Cardiac muscle cell (in vitro differentiated cells and primary cell): ENCODE measurements around the gene PCNX1. TPM values are rescaled to one million over a fixed set of nuclear protein-coding genes. Genes with fewer than 3 reads are reported as not detected.
A peak's percentile ranks its signal among the peaks of the same experiment; 100 is the strongest.

ENCODE experiments used
- DNase-seq, 2 donors: peaks; one replicate each; pipeline versions ENCODE4 v3.0.0 to v3.0.0-alpha.2; 2010 to 2017; ENCODE audit warnings: low read depth in 1 of 2, low spot score in 1 of 2
- H3K27ac ChIP-seq: fragments of 200-600 bp; sonication (generic); 2 replicates; pipeline ENCODE4 v1.5.1; 2016
- H3K27me3 ChIP-seq: fragments of 200-600 bp; sonication (generic); 2 replicates; pipeline ENCODE4 v1.6.0; 2016; ENCODE audit warnings: control low read depth
- H3K36me3 ChIP-seq: fragments of 200-600 bp; sonication (generic); 2 replicates; pipeline ENCODE4 v1.5.1; 2016; ENCODE audit warnings: control low read depth
- H3K4me1 ChIP-seq: fragments of 200-600 bp; sonication (generic); 2 replicates; pipeline ENCODE4 v1.8.1; 2017; ENCODE audit warnings: low read depth, mild to moderate bottlenecking, mixed run types
- H3K4me3 ChIP-seq: fragments of 200-600 bp; sonication (generic); 2 replicates; pipeline ENCODE4 v1.5.1; 2016; ENCODE audit warnings: mild to moderate bottlenecking
- H3K9me3 ChIP-seq: fragments of 200-600 bp; sonication (generic); 2 replicates; pipeline ENCODE4 v1.5.1; 2017; ENCODE audit warnings: low read depth, mild to moderate bottlenecking, control low read depth
- CTCF ChIP-seq: IDR thresholded peaks from 2 replicates; pipeline ENCODE4 v1.5.1; 2012; ENCODE audit warnings: low read depth, mild to moderate bottlenecking, low read length
- polyA plus RNA-seq: library from polyadenylated mRNA; unstranded; fragments of >200 nt; fragmentation: Nextera tagmentation; extraction: Ambion mirVana; gene quantifications from 2 replicates; pipeline ENCODE4 v1.2.1, GENCODE V29; 2016
- total RNA-seq: library from RNA; depleted of rRNA; stranded (reverse); fragments of >200 nt; gene quantifications from 2 replicates; pipeline ENCODE4 v1.2.3, GENCODE V29; 2016

Gene PCNX1
- total and polyA plus RNA-seq, 2 experiments from 2014 or later = 20.1 to 45.4 TPM

- H3K27me3 ChIP-seq = no peaks in the 10 kb centered on the region
- peaks cover 55% of the 10 kb centered on the region for H3K4me1 ChIP-seq
- H3K27ac ChIP-seq = peak overlapping the region; percentile 8
- H3K4me3 ChIP-seq = no peak overlapping the region
- no peaks in the 10 kb centered on the region for H3K9me3 ChIP-seq
- no peaks in the 10 kb centered on the region for H3K36me3 ChIP-seq
- DNase-seq = no peak
- TF ChIP-seq CTCF = peak; percentile 9
Measured at GRCh38 chr14:70887737-70888499, 19.3 kb upstream of the PCNX1 start.

- no peak overlapping the region for H3K4me3 ChIP-seq
- no peak for TF ChIP-seq CTCF
- DNase-seq = peak in 1 of 2 donors; percentile 72
- H3K9me3 ChIP-seq = no peaks in the 10 kb centered on the region
- H3K27ac ChIP-seq = no peak overlapping the region
- peaks cover 55% of the 10 kb centered on the region for H3K4me1 ChIP-seq
- no peaks in the 10 kb centered on the region for H3K27me3 ChIP-seq
- H3K36me3 ChIP-seq = no peaks in the 10 kb centered on the region
Measured at GRCh38 chr14:70888681-70889175, 18.5 kb upstream of the PCNX1 start.

- no peak for TF ChIP-seq CTCF
- no peak overlapping the region for H3K27ac ChIP-seq
- no peak for DNase-seq
- H3K4me3 ChIP-seq = no peak overlapping the region
- no peaks in the 10 kb centered on the region for H3K36me3 ChIP-seq
- H3K27me3 ChIP-seq = no peaks in the 10 kb centered on the region
- H3K4me1 ChIP-seq = peaks cover 55% of the 10 kb centered on the region
- H3K9me3 ChIP-seq = no peaks in the 10 kb centered on the region
Measured at GRCh38 chr14:70889555-70889954, 17.7 kb upstream of the PCNX1 start.

GRCh38 chr14:70890826-70891659, 16.2 kb upstream of the PCNX1 start:
- peak in 1 of 2 donors; percentile 45 for DNase-seq
- H3K36me3 ChIP-seq = no peaks in the 10 kb centered on the region
- H3K27ac ChIP-seq = peak overlapping the region; percentile 36
- no peaks in the 10 kb centered on the region for H3K9me3 ChIP-seq
- H3K4me3 ChIP-seq = no peak overlapping the region
- TF ChIP-seq CTCF = no peak
- H3K27me3 ChIP-seq = no peaks in the 10 kb centered on the region
- H3K4me1 ChIP-seq = peaks cover 42% of the 10 kb centered on the region

GRCh38 chr14:70891737-70892136, 15.5 kb upstream of the PCNX1 start:
- Histone ChIP-seq H3K9me3 (no peaks in the 10 kb centered on the region), H3K27ac (peak overlapping the region; percentile 36)
- no peak for TF ChIP-seq CTCF

More at GRCh38 chr14:70891737-70892136, 15.5 kb upstream of the PCNX1 start:
- H3K4me1 ChIP-seq = peaks cover 35% of the 10 kb centered on the region
- DNase-seq = peak in 1 of 2 donors; percentile 36
- H3K27me3 ChIP-seq = no peaks in the 10 kb centered on the region
- no peak overlapping the region for H3K4me3 ChIP-seq
- H3K36me3 ChIP-seq = no peaks in the 10 kb centered on the region
